NB4 (cell line): ENCODE measurements around the gene NPEPL1.

Source experiments
- DNase-seq: peaks from one replicate; pipeline ENCODE4 v3.0.0; 2010; ENCODE audit warnings: low read depth
- H3K4me3 ChIP-seq: one replicate; pipeline ENCODE4 v1.5.1; 2011; ENCODE audit warnings: mild to moderate bottlenecking, low read depth, low read length, moderate library complexity
- CTCF ChIP-seq: IDR thresholded peaks from one replicate; pipeline ENCODE4 v1.5.1; 2012; ENCODE audit warnings: low read depth, low read length
- MAX ChIP-seq: IDR thresholded peaks from 2 replicates; pipeline ENCODE4 v1.6.1; 2011; ENCODE audit warnings: low read depth, low read length
- MYC ChIP-seq: IDR thresholded peaks from 2 replicates; pipeline ENCODE4 v1.6.1; 2011; ENCODE audit warnings: low read depth, low read length
- POLR2A ChIP-seq: IDR thresholded peaks from 2 replicates; pipeline ENCODE4 v1.6.1; 2011; ENCODE audit warnings: mild to moderate bottlenecking; ENCODE audit not compliant: insufficient read length; ENCODE audit errors: extremely low read depth

NPEPL1 gene

GRCh38 chr20:58697201-58697866, 4.7 kb downstream of the NPEPL1 start:
- no peak overlapping the region for H3K4me3 ChIP-seq
- TF ChIP-seq POLR2A: no peak
- TF ChIP-seq MYC: no peak
- no peak for TF ChIP-seq MAX
- TF ChIP-seq CTCF: no peak
- DNase-seq: no peak

- DNase-seq: no peak
- H3K4me3 ChIP-seq: no peak overlapping the region
- TF ChIP-seq MAX (no peak), MYC (no peak), CTCF (no peak), POLR2A (no peak)
These were observed 5.5 kb downstream of the NPEPL1 start for GRCh38 chr20:58697867-58698703.

GRCh38 chr20:58698741-58699622, 6.4 kb downstream of the NPEPL1 start:
- no peak for TF ChIP-seq CTCF
- no peak overlapping the region for H3K4me3 ChIP-seq
- DNase-seq: no peak

- DNase-seq: no peak
- H3K4me3 ChIP-seq: no peak overlapping the region
- TF ChIP-seq CTCF: no peak
- no peak for TF ChIP-seq MAX
- no peak for TF ChIP-seq POLR2A
- no peak for TF ChIP-seq MYC
These were observed 7.1 kb downstream of the NPEPL1 start for GRCh38 chr20:58699623-58700107.

GRCh38 chr20:58700121-58700821, 7.7 kb downstream of the NPEPL1 start:
- no peak for DNase-seq
- no peak overlapping the region for H3K4me3 ChIP-seq
- no peak for TF ChIP-seq MYC
- TF ChIP-seq CTCF: no peak
- TF ChIP-seq POLR2A: no peak
- no peak for TF ChIP-seq MAX
